ENCODE data around the gene ST6GALNAC6.
A peak's percentile ranks its signal among the peaks of the same experiment; 100 is the strongest.
"Not testable (repeated sequence)": the region's sequence is repeated elsewhere in the genome, so short reads cannot be mapped to it uniquely, and the experiment has no call there.

ST6GALNAC6 gene

GRCh38 chr9:127893392-127893791 is 6.0 kb downstream of the ST6GALNAC6 start:
- no peak for DNase-seq (ENCODE audit: low spot score)

GRCh38 chr9:127892831-127893230 is 6.6 kb downstream of the ST6GALNAC6 start:
- DNase-seq (ENCODE audit: low spot score): no peak

GRCh38 chr9:127890053-127890452 is 9.3 kb downstream of the ST6GALNAC6 start:
- no peak for DNase-seq (ENCODE audit: low spot score)

- DNase-seq (ENCODE audit: low spot score): no peak
Observed at GRCh38 chr9:127887792-127888191, 11.6 kb downstream of the ST6GALNAC6 start.

- no peak for DNase-seq (ENCODE audit: low spot score)
Observed at GRCh38 chr9:127886401-127886972, 12.9 kb downstream of the ST6GALNAC6 start.

- no peak for DNase-seq (ENCODE audit: low spot score)
Observed at GRCh38 chr9:127885508-127886281, 13.7 kb downstream of the ST6GALNAC6 start.

GRCh38 chr9:127884976-127885490 is 14.4 kb downstream of the ST6GALNAC6 start:
- no peak for DNase-seq (ENCODE audit: low spot score)

GRCh38 chr9:127884427-127884911 is 14.9 kb downstream of the ST6GALNAC6 start:
- no peak for DNase-seq (ENCODE audit: low spot score)

- DNase-seq (ENCODE audit: low spot score): no peak
Observed at GRCh38 chr9:127883959-127884358, 15.4 kb downstream of the ST6GALNAC6 start.

GRCh38 chr9:127881715-127882114 is 17.7 kb downstream of the ST6GALNAC6 start:
- DNase-seq (ENCODE audit: low spot score): not testable (repeated sequence)

GRCh38 chr9:127880143-127880542 is 19.3 kb downstream of the ST6GALNAC6 start:
- DNase-seq (ENCODE audit: low spot score): no peak

GRCh38 chr9:127878652-127879390 is 20.6 kb downstream of the ST6GALNAC6 start:
- no peak for DNase-seq (ENCODE audit: low spot score)

- no peak for DNase-seq (ENCODE audit: low spot score)
Observed at GRCh38 chr9:127878001-127878651, 21.3 kb downstream of the ST6GALNAC6 start.

- DNase-seq (ENCODE audit: low spot score): peak; percentile 75
Observed at GRCh38 chr9:127877566-127877998, 21.8 kb downstream of the ST6GALNAC6 start, which contains the start of gene AK1. Gene AK1, minus strand, starts transcription at chr9:127877675. Its CDS starts 3,058 bp downstream, at chr9:127874617.

- no peak for DNase-seq (ENCODE audit: low spot score)
Observed at GRCh38 chr9:127876764-127877562, 22.4 kb downstream of the ST6GALNAC6 start.

- DNase-seq (ENCODE audit: low spot score): no peak
Observed at GRCh38 chr9:127876026-127876763, 23.2 kb downstream of the ST6GALNAC6 start.

GRCh38 chr9:127875306-127875966 is 24.0 kb downstream of the ST6GALNAC6 start:
- no peak for DNase-seq (ENCODE audit: low spot score)

GRCh38 chr9:127874301-127875221 is 24.8 kb downstream of the ST6GALNAC6 start:
- no peak for DNase-seq (ENCODE audit: low spot score)

- no peak for DNase-seq (ENCODE audit: low spot score)
Observed at GRCh38 chr9:127873886-127874285, 25.5 kb downstream of the ST6GALNAC6 start.
